ENCODE measurements around the gene ARID4B. TPM values are rescaled to one million over a fixed set of nuclear protein-coding genes. Genes with fewer than 3 reads are reported as not detected.

ARID4B gene
- total RNA-seq, 4 donors from 2014 or later = 23.6 to 37.9 (median 33.0) TPM

GRCh38 chr1:235291599-235292091 is 36.3 kb downstream of the ARID4B start:
- TF ChIP-seq CTCF (IDR thresholded peaks at IDR 0.05) (no peak), POLR2A (IDR thresholded peaks at IDR 0.05) (no peak)
- whole genome bisulfite sequencing, 2 donors = 63 to 68% methylated on average over 6 of the region's 6 CpGs
- no peak overlapping the region for H3K4me3 ChIP-seq (ENCODE audit: low read depth, poor library complexity, severe bottlenecking)
- intact Hi-C loops (cut with DNase I; ENCODE audit: low total_unique reads) = no loop called here
- no peak for DNase-seq (ENCODE audit: low spot score in 2 of 2)

GRCh38 chr1:235290740-235291502 is 37.1 kb downstream of the ARID4B start:
- TF ChIP-seq CTCF (IDR thresholded peaks at IDR 0.05) (no peak), POLR2A (IDR thresholded peaks at IDR 0.05) (no peak)
- no peak overlapping the region for H3K4me3 ChIP-seq (ENCODE audit: low read depth, poor library complexity, severe bottlenecking)
- no peak for DNase-seq (ENCODE audit: low spot score in 2 of 2)
- intact Hi-C loops (cut with DNase I; ENCODE audit: low total_unique reads) = no loop called here
- WGBS, 2 donors = 94 to 95% methylated on average over 12 of the region's 12 CpGs

- intact Hi-C loops (cut with DNase I; ENCODE audit: low total_unique reads) = no loop called here
- DNase-seq (ENCODE audit: low spot score in 2 of 2) = no peak
- H3K4me3 ChIP-seq (ENCODE audit: low read depth, poor library complexity, severe bottlenecking) = no peak overlapping the region
- TF ChIP-seq POLR2A (IDR thresholded peaks at IDR 0.05) (no peak), CTCF (IDR thresholded peaks at IDR 0.05) (no peak)
- 79 to 85% methylated on average over 12 of the region's 12 CpGs for WGBS, 2 donors
Observed at GRCh38 chr1:235289859-235290739, 37.9 kb downstream of the ARID4B start.

- 87 to 92% methylated on average over 4 of the region's 4 CpGs for WGBS, 2 donors
Observed at GRCh38 chr1:235287208-235287882, 40.6 kb downstream of the ARID4B start.

More at GRCh38 chr1:235287208-235287882, 40.6 kb downstream of the ARID4B start:
- no peak for TF ChIP-seq POLR2A (IDR thresholded peaks at IDR 0.05)
- TF ChIP-seq CTCF (IDR thresholded peaks at IDR 0.05) = no peak
- DNase-seq (ENCODE audit: low spot score in 2 of 2) = no peak
- intact Hi-C loops (cut with DNase I; ENCODE audit: low total_unique reads) = no loop called here
- H3K4me3 ChIP-seq (ENCODE audit: low read depth, poor library complexity, severe bottlenecking) = no peak overlapping the region

Data from lower leg skin (tissue), 4 donors.